Stimulated activated CD4-positive, alpha-beta T cell treated with anti-CD3 and anti-CD28 coated beads, Interleukin-2, amount 100 ng/mL, for 48 hours (primary cell): ENCODE data around the gene RAB33A.

ENCODE experiments used
- DNase-seq, 2 donors: peaks; one replicate each; pipeline ENCODE4 v3.0.0-alpha.2; 2020

RAB33A gene

GRCh38 chrX:130171446-130172126 lies at the start of gene RAB33A:
RAB33A (plus strand) TSS chrX:130171962; CDS start chrX:130172063, 101 bp downstream.
- peak in 1 of 2 donors; percentile 19 for DNase-seq

DNA sequence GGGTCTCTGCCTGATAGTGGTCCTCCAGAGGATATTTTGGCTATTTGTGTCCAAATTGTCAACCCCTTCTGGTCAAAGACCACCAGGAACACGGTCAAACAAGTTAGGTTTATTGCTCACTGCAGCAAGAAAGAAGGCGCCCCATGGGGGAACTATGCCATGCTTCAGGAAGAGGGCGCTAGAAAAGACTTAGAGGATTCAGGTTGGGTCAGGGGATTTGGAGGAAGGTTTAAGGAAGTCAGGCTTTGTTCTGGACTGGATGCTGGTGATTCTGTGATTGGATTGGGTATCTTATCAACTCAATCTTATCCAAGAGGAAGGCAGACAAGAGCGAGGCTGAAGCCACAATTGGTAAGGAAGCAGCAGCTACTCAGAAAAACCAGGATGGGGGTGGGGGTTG lies 47.2 kb upstream of the RAB33A start:
- no peak for DNase-seq

DNA sequence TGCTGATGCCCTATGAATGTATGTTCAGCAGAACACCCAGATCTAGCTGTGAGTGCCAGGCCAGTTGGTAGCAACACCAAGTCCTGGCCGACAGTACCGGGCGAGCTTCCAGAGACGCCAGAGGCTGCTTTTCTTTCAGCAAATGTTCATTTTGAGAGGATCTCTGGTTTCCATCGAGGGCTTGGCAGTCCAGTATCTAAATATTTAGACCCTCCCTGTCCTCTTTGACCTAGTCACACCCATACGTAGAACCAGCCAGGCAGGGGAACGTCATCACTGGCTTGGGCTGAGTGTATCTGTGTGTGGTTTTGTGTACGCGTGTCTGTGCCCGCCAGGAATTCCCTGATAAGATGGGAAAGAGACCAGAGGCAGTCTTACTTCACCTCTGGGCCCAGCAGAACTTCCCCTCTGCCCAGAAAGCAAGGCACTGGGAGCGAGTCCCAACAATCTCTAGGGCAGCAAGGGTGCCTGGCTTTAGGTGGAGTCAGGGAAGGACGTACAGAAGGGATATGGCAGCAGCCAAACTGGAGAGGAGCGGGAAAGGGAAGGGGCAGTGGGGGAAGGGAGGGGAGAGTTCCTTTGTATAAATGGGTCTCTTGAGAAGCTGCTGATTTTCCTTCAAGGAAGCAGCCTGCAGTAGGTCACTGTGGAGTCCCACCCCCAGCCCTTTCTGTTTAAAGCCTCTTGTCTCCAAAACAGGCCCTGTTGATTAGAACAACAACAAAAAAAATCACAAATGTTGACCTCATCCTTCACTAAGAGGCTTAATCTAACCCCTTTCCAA lies 46.5 kb upstream of the RAB33A start:
- DNase-seq = no peak

DNA sequence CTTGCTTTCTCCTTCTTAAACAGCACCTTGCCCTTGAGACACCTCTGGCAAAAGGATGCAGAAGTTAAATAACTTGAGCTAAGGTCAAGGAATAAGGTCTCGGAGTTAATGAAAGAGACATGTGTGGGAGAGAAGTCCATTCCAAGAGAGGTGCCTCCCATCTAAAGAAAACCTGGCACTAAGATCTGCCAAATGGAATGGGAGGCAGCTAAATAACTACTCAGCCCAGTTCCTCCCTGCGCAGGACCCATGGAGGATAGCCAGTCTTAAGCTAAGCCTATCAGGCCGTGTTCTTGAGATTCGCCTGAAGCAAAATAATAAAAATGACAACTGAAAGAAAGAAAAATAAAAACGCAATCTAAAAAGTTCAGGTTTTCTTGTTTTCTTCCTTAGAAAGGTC lies 40.8 kb upstream of the RAB33A start:
- DNase-seq = no peak

DNA sequence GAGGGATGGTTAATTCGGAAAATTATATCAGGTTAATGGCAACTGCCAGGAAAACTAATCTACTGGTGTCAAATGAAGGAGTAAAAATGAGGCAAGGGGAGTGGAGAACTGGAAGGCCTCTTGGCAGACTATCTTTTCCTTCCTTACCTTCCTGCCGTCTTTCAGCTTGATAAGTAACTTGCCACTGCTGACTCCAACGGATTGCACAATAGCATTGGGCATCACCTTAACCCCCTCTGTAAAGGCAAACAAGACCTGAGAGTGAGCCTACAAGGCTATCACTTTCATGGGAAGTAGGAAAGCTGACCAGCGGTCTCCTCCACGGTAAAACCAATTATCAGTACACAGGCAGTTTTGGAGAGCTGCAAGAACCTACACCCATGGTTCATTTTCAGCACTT lies 35.3 kb upstream of the RAB33A start:
- no peak for DNase-seq

DNA sequence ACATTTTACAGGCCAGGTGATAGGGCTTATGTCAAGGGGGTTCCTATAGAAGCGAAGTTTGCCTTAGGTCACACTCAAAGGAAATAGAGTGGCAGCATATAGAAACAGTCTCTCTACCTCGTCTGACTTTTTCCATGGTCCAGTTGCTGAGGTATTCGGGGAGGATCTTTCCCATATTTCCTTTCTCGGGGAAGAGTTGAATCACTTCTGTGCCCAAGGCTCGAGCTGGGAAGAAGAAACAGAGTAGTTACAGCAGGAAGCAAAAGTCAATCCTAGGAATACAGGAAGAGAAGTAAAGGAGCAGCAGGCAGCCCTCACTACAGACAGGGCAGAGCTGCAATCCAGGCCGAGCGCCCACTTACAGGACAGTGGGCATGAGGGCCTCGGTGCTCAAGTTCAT lies 34.8 kb upstream of the RAB33A start:
- no peak for DNase-seq

- DNase-seq = no peak
Observed at GRCh38 chrX:130139474-130140201, 32.1 kb upstream of the RAB33A start.

GRCh38 chrX:130144509-130144908 lies 27.3 kb upstream of the RAB33A start:
- no peak for DNase-seq

GRCh38 chrX:130145123-130145522 lies 26.6 kb upstream of the RAB33A start:
- no peak for DNase-seq

GRCh38 chrX:130147631-130148030 lies 24.1 kb upstream of the RAB33A start:
- DNase-seq = no peak

DNA sequence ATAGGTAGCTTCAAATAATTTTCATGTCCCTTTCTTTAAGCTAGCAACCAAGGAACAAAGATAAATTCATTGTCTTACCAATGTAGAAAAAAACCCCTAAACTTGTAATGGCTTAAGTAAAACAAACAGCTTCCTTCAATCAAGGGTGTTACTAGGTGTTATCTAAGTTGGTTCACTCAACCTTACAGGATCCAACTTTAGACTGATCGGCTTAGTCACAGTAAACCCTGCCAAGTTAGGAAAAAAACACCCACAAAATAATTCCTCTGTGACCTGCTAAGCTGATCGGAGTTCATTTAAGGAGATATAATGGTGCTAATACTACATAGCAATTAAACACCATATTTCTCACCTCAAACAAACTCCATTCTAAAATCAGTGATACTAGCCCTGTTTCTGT lies 16.2 kb upstream of the RAB33A start:
- no peak for DNase-seq

DNA sequence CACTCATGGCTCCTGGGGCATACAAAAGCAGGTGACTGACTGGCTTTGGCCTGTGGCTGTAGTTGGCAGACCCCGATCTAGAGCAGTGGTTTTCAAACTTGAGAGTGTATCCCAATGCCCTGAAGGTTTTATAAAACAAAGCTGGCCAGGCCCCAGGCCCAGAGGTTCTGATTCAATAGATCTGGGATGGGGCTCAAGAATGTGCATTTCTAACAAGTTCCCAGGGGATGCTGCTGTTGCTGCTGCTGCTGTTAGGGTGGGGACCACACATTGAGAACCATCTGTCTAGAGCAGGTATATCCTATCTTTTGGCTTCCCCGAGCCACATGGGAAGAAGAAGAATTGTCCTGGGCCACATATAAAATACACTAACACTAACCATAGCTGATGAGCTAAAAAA lies 13.5 kb upstream of the RAB33A start:
- DNase-seq = no peak

- no peak for DNase-seq
Observed at GRCh38 chrX:130159776-130160175, 12.0 kb upstream of the RAB33A start.

- no peak for DNase-seq
Observed at GRCh38 chrX:130162094-130162735, 9.5 kb upstream of the RAB33A start.

GRCh38 chrX:130163398-130163797 lies 8.4 kb upstream of the RAB33A start:
- DNase-seq = no peak

GRCh38 chrX:130165181-130165702 lies 6.5 kb upstream of the RAB33A start:
- no peak for DNase-seq

DNA sequence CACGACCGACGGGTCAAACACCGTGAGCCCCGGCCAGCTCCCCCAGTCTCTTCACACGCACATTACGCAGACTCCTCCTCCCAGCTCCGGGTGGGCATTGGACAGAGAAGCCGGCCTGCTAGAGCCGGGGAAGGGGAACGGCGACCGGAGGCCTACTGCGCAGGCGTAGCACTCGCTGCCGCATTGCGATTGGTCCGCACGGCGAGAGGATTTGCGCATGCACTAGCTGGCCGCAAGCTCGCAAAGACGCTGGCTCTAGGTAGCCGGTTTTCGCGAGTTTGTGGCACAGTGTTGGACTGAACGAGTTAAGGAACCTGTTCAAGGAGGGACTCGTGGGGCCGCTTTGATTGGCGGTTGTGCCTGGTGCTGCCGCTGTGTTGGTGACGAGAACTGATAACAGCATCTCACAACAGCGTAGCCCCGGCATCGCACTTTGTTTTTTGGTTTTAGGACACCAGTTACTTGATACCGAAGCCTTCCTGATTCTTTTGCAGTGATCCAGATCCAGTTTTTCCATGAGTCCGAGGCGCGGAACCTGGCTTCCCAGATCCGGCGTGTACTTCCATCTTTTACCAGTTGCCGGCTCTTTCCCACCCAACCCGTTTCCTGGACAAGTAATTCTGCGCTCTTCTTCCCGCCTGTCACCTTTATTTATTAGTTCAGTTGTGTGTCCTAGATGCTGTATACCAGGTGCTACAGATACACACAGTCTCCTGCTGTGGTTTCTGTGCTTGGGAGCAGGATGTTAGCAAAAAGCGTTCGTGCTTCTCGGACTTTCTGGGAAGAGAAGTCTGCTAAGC lies 5.9 kb upstream of the RAB33A start, which contains the start of gene AIFM1:
Gene AIFM1 (minus strand): TSS at position 139 of the 800 bp plus-strand sequence. CDS start 185 bp downstream, outside the sequence.
- DNase-seq = peak; percentile 70 to 76

DNA sequence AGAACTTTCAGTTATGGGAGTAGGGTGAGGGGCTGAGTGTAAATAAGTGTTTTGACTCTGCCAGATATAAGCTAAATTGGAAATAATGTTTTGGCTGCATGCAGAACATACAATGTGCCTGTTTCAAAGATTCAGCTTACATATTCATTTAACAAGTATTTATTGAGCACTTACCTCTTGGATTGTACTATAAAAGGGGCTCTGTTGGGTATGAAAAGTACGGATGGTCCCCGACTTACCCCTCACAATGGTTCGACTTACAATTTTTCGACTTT lies 5.3 kb upstream of the RAB33A start:
- no peak for DNase-seq

DNA sequence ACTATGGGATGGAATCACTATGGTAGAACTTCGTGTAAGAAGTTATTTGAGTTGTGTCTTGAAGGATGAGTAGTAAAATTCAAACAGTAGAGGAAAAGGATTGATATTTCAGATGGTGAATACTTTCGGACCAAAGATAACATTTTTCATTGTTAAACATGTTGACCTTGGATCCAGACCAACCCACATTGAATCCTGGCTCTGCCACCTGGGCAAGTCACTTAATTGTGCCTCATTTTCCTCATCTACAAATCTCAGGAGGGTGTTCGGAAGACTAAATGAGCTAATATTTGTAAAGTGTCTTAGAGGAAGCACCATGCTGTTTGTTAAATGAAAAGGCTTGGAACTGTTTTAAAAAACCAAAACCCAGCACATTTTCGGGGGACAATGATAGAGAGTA lies 4.7 kb upstream of the RAB33A start:
- no peak for DNase-seq

- DNase-seq = peak; percentile 37 to 52
Observed at GRCh38 chrX:130170752-130171445, 863 bp upstream of the RAB33A start.

- DNase-seq = no peak
Observed at GRCh38 chrX:130172127-130172845, 524 bp downstream of the RAB33A start.
